GM18499 (cell line): ENCODE measurements around the gene CRIM1.
A peak's percentile ranks its signal among the peaks of the same experiment; 100 is the strongest.

Source experiments
- ATAC-seq: cut with Tn5 transposase; IDR thresholded peaks from one replicate; pipeline ENCODE4 v1.9.1; 2021; ENCODE audit warnings: moderate number of reproducible peaks; ENCODE audit not compliant: insufficient read depth, unreplicated experiment

CRIM1 gene

DNA sequence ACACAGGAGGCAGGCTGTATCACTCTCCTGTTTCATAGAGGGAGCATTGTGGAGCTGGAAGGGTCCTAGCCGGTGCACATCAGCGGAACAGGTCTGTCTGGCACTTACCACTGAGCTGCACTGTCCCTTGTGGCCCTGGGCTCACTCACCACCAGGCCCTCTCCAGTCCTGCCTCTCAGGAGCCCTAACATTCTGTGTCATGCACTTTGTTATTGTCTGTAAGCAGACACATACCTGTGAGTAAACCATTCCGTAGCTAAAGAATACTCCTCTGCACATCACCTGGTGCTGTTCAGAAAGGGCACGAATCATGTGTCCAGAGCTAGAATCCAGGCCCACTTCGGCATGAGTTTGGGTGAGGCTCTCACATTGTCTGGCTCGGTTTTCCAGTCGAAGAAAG lies 93.6 kb downstream of the CRIM1 start:
- no peak for ATAC-seq

DNA sequence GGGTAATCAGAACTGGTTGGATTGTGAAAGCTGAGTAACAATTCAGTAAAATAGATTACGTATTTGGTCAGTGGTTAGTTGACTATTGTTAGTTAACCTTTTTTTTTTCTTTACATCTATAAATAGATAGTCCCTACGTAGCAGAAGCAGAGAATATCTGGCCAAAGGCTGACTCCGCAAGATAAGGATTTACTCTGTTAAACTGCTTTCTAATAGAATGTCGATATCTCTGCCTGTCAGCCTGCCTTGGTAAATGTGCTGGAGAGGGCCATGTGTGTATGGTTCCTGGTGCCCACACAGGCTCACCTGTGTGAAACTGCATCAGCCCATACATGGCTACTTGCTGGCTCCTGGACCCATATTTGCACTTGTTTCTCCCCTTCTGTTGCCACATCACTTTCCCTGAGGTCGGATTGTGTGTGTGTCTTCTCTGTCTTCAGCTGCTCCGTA lies 94.4 kb downstream of the CRIM1 start:
- ATAC-seq = no peak

DNA sequence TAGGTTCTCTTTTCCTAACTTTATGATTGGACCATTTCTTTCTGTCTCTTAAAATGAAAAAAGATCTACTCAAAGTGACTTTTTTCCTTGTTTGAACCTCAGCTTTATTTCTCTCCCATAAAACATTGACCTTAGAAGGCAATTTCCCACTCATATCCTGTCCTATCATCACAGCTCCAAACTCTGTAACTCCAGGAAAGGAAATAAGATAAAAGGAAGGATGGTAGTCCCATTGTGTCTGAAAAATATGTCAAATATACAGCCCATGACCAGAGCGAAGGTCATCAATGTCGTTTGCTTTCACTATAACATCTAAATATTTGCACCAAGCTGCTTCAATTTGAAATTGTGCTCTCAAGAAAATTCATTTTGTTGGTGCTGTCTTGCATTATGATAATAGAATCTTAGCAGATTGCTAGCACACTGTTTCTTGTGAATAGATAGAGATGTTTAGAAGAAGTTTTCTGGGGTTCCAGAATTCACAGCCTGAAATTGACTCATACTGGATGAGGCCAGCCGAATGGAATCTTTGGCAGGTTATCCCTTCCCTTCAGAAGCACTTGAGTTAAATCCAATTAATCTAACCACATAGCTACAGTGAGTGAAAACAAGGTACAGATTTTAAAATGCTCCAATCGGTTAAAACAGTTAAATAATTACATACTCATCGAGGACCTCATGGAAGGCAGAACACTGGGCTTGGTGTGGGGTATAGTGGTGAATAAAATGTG lies 95.1 kb downstream of the CRIM1 start:
- no peak for ATAC-seq

DNA sequence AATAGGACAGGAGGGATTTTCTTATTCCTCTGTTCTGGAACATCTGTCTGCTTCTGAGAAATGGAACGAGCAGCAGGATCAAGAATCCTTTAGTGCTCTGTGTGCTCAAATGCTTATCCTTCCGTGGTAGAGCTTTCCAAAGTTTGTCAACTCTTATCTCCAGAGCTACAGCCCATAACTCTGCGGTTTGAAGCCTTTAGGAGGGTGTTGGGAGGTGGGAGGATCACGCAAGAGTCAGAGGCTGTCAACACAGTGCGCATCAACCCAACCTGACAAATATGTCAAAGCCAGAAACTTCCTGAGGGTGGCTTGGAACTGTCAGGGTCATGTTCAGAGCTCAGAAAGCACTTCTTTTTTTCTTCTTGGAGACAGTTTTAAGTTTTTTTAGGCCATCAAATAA lies 95.9 kb downstream of the CRIM1 start:
- ATAC-seq = no peak

DNA sequence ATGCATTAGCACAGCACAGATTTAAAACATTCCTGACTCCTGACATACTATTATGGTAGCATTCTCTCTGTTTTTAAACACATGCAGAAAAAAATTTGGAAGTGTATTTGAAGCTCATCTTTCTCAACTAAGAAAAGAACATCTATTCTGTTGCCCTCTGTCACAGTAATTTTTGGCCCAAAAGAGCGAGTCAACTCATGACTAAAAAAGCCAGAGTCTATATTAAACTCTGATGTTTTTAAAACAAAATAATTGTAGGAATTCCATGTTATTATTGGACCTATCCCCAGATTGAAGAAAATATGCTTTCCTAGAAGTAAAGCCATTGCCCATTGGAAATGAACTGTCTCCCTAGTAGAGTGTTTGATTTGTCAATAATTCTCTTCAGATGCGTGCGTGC lies 96.7 kb downstream of the CRIM1 start:
- ATAC-seq = no peak

DNA sequence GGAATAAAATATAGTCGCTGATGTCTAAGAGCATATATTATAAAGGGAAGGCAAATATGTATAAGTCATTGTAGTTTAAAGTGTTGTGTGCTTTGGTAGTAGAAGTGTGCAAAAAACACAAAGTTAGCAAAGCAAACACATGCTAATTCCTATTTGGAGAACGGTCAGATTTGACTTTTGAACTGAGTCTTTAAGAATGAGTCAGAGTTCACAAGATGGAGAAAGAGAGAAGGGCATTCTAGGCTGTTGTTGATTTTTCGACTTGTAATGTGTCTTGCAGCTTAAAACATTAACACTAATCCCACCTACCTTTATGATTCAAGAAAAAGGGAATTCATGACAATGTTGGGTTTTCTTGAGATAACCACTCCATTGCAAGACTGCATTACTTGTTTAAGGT lies 98.1 kb downstream of the CRIM1 start:
- no peak for ATAC-seq

DNA sequence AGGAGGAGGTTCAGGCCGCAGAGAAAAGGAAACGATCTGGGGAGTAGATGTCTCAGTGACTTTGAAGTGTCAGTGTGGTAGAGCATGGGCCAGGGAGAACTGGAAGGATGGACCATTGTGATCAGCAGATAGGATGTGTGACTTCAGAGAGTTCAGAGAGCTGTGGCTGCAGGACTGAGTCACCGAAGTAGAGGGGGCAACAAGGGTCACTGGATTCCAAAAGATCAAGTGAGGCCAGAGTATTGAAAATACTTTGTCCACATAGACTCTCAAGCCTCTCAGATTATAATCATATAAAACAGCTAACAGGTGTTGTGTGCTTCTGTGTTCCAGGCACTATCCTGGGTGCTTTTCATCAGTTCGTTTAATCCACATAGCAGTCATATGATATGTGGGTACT lies 99.4 kb downstream of the CRIM1 start:
- no peak for ATAC-seq

DNA sequence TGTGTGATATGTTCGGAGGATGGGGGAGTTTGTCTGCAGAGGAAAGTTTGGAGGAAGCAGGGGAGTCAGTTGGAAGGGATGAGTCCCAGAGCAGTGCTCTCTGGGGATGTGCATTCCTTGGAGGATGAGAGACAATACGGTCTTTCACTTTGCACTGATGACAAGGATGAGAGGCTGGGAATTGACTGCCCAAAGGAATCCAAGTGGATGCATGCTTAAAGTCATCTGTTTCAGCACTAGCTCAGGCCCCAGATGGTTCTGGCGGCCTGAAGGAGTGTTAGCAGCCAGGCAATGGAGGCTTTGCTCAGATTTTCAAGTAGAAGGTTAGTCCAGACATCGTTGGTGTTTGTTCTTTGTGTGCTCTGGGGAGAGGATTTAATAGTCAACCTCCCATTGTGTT lies 100.2 kb downstream of the CRIM1 start:
- ATAC-seq = no peak

DNA sequence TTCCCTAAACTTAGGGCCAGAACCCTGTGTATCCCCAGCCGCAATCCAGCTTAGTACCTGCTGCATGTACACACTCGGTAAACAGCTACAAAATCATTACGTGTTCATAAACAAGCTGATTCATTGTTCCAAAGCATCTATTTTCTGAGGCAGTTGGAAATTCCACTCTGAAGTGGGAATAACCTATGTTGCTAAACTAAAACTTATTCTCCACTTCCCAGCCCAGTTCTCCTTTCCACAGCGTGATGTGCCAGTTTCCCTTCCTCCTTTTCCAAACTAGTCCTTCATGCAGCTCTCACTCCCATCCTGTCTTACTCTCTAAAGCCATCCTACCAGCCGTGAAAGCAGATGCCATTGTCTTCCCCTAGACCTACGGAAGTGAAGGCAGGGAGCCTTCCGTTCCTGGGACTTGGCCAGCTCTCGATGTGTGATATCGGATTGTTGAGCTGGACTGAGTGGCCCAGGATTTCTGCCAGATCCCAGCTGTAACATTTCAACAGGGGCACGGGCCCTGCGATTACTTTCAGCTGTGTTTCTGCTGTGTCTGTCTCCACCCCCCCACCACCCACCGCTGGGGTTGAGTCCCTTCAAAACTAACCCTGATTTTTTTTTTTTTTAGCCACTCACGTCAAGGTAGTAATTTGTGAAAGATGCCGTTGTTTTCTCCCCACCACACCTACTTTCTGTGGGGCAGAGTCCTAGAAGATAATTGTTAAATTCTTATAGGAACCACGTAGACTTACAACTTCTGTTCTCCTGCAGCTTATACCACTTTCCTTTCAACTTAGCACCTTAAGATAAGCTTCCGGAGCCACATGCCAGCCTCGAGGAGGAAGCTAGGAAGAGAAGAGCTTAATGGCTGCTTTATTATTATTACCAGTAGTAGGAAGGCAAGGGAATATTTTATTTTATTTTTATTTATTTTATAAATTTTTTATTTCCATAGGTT lies 100.9 kb downstream of the CRIM1 start:
- no peak for ATAC-seq

DNA sequence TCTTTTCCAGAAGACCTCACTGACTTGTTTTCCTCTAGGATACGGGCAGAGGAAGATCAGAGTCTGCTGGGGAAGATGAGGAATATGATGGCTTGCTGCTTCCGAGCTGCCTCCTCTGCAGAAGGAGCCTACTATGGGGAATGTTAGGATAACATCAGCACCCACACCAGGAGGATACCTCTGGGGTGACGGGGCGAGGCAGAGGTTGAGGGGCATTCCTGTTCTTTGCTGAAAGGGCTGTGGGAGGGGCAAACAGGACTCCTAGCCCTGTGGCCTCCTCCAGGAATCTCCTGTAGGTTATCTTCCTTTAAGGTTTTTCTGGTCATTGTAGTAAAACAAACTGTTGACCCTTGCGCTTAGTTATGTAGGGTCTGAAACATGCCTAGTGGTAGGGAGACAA lies 102.5 kb downstream of the CRIM1 start:
- no peak for ATAC-seq

DNA sequence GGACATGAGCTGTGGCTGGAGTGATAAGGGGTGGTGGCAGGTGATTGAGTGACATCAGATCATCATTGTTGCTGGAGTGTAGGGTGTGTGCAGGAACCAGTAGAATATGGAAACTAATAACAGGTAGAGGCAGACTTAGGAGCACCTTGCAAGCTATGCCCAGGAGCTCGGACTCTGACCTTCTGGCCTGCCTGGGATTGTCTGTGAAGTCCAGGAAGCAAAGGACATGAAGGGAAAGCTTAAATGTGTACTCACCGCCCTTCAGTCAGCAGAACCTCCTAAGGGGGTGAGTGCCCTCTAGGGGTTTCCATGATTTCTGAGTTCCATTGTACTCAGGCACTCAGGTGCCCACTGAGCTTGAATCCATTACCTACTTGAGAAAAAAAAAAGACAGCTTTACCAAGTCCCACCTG lies 104.2 kb downstream of the CRIM1 start:
- ATAC-seq = no peak

DNA sequence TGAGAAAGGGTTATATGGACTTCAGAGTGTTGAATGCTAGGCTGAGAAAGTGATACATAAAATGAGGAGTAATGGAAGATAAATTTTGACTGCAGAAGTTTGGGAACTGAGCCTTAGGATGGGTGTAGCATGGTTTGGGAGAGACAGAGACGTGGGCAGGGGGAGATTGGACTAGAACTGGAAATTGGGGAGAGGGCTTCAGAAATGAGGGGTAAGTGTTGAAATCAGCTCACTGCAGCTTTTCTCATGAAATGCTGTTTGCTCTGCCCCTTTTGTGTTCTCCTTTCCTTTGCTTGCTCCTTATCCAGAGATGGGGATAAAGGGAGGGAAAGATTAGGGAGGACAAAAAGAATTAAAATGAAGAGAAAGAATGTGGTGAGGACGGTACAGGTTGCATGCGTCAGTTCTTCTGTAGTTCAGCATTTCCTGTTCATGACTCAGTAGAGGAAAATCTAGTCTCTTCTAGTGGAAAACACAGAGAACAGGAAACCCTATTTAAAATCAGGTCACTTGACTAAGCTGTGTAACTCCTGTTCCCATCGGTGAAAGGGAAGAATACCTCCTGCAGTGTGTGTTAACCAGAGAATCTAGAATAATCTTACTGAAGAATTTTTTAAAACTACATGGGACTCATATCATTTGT lies 105.6 kb downstream of the CRIM1 start:
- ATAC-seq = peak; percentile 69

DNA sequence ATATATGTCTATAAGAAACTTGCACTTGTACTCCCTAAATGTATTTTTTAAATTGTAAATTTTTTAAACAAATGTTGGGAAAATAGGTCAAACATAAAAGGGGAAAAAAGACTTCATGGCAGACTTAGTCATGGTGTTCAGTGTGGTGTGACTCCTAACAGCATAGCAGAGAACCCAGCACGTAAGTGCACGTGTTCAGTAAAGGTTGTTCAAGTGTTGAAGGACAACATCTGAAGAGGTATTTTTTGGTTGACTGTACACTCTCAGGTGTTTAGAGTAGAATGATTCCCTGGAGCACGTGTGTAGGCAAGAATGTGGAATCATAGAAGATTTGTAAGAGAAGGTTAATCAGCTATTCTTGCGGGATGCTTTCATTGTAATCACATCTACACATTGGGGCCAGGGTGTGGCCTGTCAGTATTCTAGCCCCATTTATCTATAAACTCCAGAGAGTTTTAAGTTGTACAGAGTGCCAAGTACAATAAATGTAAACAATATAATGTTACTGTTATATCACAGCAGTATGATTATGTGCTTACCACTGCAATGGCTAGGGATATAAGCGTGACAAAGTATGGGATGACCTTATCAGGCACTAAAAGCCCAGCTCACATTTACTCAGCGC lies 106.8 kb downstream of the CRIM1 start:
- no peak for ATAC-seq

DNA sequence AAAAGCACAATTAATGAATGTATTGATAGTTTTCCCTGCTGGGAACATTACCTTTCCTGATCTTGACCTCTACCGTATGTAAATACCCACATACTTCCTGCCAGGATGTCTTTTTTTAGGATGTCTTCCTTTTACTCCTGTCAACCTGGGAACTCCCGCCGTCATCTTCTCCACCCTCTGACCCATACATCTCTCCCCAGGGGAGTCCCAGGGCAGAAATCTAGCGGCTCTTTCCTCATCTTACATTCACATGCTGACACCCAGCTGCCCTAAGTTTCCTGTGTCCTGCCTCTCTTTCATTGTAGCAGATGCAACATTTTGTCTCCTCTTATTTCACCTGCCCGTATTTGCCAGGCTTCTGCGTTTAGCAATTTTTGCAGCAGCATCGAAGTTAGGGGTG lies 107.8 kb downstream of the CRIM1 start:
- no peak for ATAC-seq

DNA sequence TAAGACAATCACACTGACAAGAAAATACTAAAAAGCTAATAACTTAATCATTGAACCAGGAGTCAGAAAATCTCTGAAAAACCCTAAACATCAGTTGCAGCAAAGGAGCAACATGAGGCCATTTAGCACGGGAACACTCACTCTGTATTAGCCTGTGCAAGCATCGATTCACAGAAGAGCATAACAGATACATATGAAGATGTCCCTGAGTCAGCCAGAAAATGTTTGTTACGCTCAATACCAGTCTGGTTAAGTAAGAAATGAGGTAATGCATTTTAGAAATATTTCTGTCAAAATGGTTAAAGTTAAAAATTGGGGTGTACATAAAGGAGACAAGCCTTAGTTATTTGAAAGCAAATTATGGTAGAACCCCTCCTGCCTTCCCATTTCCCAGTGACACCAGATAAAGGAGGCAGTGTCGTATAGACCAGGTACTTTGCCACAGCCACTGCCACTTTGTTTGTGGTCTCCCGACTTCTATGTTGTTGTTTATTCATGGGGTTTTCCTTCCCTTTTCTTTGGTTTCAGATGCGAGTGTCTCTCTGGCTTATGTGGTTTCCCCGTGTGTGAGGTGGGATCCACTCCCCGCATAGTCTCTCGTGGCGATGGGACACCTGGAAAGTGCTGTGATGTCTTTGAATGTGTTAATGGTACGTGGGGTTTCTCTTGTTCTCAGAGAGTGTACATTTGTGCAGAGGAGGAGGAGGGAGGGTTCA lies 108.6 kb downstream of the CRIM1 start:
- ATAC-seq = no peak

DNA sequence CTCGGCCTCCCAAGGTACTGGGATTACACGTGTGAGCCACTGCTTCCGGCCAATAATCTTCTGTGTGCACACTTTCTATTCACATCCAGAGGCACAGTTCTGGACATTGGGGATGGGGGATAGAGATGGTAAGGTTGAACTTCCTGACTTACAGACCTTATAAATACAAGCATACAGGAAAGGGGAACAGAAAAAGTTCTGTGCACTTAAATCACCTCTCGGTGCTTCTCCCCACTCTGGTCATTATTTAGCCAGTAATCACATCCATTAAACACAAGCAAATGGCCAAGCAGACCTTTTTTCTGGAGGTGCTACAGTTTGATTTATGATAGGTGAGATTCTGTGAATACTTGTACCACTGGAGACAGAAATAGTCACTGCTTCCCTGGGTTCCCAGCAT lies 110.6 kb downstream of the CRIM1 start:
- no peak for ATAC-seq

DNA sequence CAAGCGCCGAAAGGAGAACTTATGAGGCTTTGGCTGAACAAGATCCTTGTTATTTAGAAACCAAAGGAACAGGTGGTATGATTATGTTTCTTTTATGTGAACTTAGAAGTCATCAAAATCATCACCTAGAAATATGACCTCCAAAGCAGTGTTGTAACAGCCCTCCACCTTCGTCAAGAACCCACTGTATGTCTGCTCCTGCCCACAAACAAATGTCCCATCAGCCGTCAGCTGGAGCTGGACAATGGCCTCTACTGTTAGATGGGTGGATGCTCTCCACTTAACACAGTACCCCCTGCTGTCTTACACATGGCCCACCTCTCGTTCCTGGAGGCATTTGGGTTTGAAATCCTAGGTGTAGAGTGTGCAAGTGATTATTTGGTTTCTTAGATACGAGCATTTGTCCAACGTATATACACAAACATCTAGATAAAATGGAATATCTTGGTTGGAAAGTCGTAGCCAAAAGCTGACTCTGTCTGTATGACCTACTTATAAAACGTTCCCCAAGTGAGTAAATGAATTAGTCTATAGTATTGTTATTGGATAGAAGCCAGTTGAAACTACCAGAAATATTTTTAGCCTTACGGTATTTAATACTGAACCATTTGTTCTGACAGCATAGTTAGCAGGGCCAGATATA lies 113.0 kb downstream of the CRIM1 start:
- ATAC-seq = no peak

DNA sequence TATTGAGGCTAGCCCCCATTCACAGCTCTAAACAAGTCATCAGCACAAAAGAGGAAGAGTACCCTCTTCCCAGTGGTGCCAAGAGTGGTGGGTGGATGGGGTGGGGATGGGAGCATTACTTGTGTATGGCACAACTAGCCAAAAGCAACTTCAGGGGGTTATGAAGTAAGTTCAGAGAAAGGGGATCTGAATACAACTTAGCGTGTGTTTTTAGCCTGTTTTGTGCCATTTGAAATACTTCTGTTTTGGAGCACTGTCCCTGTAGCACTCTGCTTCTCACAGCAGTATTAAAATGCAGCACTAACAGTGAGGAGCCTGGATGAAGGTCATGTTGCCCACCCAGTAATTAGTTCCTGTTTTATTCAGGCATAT lies 113.5 kb downstream of the CRIM1 start:
- ATAC-seq = no peak

DNA sequence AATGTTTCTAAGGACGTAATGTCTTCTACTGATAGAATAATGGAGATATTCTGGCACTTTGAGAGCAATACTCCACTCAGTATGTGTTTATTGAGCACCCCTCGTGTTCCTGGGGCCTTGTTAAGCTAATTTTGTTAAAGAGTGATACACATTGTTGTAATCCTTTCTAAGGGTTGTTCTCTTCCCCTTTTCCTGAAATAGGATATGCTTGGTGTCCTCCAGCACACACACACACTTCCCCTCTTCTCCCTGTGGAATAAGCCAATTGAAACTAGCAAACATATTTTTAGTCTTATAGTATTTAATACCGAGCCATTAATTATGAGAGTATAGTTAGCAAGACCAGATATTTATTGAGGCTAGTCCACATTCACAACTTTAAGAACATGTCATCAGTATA lies 114.1 kb downstream of the CRIM1 start:
- no peak for ATAC-seq

DNA sequence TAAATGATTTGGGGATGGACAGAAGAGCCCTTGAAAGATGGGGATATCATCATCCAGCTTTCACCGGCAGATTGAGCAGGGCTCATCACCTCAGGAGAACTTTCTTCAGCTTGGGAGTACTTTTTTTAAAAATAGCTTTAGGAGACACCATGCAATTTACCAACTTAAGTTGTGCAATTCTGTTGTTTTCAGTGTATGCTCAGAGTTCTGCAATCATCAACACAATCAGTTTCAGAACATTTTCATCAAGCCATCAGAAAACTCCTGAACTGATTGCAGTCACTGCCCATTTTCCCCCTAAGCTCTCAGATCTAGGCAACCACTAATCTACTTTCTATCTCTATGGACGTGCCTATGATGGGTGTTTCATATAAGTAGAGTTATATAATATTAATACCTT lies 117.7 kb downstream of the CRIM1 start:
- no peak for ATAC-seq
